Adipose tissue (tissue), 3 donors: Measurements from ENCODE around the gene ERICH4. TPM values are rescaled to one million over a fixed set of nuclear protein-coding genes. Genes with fewer than 3 reads are reported as not detected.

Experiments
- H3K27ac ChIP-seq: one replicate; pipeline ENCODE4 v1.5.1; 2013; ENCODE audit warnings: low read depth, low read length
- WGBS, 3 donors: extraction: QIAGEN DNeasy Blood & Tissue Kit; methylation state at CpG; one replicate each; pipeline ENCODE4 v1.1.7; 2013; 5-methylcytosine and 5-hydroxymethylcytosine counted together
- polyA plus RNA-seq, 3 donors: library from polyadenylated mRNA; stranded (reverse); fragments of 200-250 nt; gene quantifications; one replicate each; pipeline ENCODE4 v1.2.3, GENCODE V29; 2013
- donor health status: healthy with polysubstance abuse.
- donor health status: Bipolar disorder and iron deficiency.
- donor health status: healthy.

The ERICH4 gene
- polyA plus RNA-seq, 3 donors = not detected

DNA sequence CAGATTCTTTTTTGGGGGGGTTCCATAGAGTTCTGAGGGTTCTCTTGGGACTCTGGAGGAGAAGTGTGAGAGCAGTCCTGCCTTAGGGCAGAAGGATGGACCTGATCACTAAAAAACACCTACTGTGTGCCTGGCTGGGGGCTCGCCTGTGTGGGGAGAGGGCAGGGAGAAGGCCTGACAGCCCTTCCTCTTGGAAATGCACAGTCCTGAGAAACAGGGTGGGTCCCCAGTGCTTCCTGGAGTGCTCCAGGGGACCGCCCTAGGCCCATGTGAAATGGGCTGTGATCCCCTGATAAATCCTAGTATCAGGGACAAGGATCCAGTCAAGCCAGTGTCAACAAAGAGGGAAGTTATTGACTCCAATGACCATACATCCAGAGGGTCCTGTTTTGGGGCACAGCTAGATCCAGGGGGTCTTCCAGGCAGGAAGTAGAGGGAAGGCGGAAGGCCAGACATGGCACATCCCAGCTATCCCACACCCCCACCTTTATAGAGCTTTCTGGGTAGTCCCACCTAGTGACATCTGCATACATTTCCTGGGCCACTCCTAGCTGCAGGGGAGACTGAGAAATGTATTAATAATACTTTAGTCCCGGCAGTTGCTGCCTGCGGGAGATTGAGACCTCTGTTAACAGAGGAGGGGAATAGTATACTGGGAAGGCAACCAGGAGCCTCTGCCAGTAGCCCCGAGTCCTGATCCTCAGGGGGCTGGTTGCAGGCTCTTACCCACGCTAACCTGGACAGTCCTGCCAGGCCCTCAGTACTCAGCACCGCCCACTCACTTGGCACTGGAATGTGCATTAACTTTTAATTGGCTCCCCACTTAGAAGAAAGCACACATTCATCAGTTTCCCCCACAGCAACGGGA lies 31.6 kb upstream of the ERICH4 start:
- no peak overlapping the region for H3K27ac ChIP-seq
- 66 to 70% (median 68%) methylated on average over 9 of the region's 9 CpGs for WGBS, 3 donors

DNA sequence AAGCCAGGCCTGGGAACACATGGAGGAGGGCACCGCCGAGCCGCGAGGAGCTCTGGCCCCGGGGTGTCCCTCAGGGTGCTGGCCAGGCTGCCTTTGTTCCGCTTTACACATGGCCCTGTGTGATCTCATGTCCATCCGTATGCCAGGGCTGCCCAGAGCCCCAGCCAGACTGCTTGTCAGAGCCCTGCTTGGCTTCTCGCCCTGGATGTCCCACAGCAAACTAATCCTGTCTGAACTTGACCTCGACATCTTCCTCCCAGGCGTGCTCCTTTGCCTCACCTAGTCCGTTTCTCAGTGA lies 31.0 kb upstream of the ERICH4 start:
- 51 to 83% (median 73%) methylated on average over 11 of the region's 11 CpGs for WGBS, 3 donors
- H3K27ac ChIP-seq = no peak overlapping the region

- no peak overlapping the region for H3K27ac ChIP-seq
- WGBS, 3 donors = 94 to 95% (median 95%) methylated on average over 5 of the region's 5 CpGs
These were observed 30.0 kb upstream of the ERICH4 start for GRCh38 chr19:41412953-41413352.

DNA sequence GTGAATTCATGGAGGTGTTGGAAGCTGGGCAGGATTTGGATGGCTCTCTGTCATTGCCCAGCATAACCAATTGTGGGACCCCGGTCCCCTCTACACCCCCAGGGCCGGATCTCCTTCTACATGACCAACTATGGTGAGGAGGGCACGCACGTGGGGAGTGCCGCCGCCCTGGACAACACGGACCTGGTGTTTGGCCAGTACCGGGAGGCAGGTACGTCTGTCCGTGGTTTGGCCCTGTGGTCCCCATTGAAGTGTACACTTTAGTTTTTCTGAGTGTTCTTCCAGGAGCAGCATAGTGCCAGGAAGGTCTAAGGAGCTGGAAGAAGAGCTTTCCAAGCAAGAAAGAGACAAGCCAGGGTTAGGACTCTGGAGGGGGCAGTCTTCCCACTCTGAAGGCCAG lies 29.0 kb upstream of the ERICH4 start:
- WGBS, 3 donors = 92 to 94% (median 93%) methylated on average over 10 of the region's 10 CpGs
- no peak overlapping the region for H3K27ac ChIP-seq

DNA sequence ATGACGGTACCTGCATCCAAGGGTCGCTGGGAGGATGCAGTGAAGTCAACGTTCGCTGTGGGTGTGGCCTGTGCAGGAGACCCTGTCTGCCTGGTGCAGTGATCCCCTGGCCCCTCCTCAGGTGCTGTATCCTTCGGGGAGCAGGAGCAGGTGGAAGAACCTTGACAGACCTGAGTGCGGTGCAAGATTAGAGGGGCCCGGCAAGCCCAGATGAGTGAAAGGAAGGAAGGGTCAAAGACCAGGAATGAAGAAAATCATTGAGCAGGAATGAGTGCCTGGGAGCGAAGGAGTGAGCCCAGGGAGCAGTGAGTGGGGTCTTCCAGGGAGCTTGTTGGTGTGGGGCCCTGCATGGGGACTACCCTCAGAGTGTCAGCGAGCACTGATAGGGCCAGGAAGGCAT lies 28.5 kb upstream of the ERICH4 start:
- 87 to 89% (median 88%) methylated on average over 9 of the region's 9 CpGs for WGBS, 3 donors
- no peak overlapping the region for H3K27ac ChIP-seq

DNA sequence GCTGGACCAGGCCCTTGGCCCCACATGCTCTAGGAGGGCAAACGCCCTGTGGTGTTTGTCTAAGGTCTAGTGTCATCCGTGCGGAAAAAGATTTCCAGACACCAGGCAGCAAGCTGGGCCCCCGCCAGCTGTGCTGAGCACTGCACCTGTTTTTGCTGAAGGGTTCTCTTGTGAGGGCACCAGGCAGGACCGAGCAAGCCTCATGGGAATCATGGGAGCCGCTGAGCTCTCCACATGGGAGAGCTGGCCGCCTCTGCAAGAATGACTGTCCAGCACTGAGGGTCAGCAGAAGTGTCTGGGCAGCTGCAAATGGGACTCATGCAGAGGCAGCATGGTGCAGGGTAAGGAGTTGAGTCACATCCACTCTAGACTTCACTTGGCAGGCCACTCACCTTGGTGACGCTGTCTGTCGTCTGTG lies 27.8 kb upstream of the ERICH4 start:
- 79 to 90% (median 87%) methylated on average over 9 of the region's 9 CpGs for WGBS, 3 donors
- no peak overlapping the region for H3K27ac ChIP-seq

DNA sequence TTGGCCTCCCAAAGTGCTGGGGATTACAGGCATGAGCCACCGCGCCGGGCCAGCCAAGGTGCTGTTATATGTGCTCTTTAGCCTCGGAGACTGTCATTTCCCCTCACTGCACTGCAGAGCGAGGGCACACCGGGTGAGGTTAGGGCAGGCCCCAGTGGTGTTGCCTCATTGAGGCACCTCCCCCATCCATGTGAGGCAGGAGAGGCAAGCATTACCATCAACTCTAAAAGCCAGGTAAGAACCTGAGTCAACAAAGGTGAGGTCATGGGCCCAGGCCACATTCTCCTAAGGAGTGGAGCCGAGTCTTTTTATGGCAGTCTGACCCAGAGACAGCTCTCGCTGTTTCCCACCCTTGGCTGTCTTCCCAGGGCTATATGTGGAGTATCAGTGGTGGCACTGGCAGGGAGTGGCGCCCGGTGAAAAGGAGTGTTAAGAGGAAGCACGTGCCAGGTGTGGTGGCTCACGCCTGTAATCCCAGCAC lies 26.7 kb upstream of the ERICH4 start:
- WGBS, 3 donors = 72 to 92% (median 81%) methylated on average over 12 of the region's 12 CpGs

DNA sequence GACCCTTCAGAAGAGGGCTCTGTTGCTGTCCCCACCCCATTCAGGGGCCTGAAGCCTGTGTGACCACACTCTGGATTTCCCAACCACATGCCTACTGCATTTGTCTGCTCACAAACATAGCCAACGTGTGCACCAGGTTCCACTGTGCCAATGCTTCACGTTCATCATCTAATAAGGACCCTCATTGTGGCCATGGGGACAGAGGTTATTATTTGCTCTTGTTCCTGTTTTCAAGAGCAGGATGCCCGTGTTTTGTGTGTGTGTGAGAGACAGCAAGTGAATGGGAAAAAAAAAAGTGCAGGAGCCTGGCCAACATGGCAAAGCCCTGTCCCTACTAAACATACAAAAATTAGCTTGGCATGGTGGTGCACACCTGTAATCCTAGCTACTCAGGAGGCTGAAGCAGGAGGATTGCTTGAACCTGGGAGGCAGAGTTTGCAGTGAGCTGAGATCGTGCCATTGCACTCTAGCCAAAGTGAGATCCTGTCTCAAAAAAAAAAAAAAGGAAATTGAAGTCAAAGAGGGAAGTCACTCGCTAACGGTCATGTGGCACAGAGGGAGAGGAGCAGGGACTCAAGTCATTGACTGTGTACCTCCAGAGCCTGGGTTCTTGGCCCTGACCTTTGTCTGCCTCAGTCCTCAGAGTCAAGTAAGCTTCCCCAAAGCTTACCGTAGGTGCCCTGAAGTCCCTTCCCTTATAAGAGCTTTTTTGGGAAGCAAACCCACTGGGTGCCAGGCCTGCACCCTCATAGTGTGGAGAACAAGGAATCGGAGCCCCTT lies 22.7 kb upstream of the ERICH4 start:
- 45 to 85% (median 48%) methylated on average over 8 of the region's 8 CpGs for WGBS, 3 donors
- no peak overlapping the region for H3K27ac ChIP-seq

More for the DNA sequence above, 26.7 kb upstream of the ERICH4 start:
- H3K27ac ChIP-seq = no peak overlapping the region

DNA sequence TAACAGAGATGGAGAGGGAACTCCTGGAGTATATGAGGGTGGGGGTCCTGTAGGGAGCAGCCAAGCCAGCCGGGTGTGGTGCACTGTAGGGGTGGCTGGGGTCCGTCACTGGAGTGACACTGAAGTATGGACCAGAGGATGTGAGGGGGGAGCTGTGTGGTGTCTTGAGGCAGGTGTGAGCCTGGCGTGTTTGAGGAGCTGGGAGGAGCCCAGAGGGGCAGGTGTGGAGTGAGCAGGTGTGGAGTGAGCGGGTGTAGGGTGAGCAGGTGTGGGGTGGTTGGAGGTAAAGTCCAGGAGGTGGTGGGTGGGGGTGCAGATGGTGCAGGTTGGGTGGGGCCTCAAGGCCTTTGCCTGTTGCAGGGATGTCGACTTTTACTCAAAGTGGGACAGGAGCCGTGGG lies 21.6 kb upstream of the ERICH4 start:
- WGBS, 3 donors = 73 to 92% (median 91%) methylated on average over 6 of the region's 6 CpGs
- H3K27ac ChIP-seq = no peak overlapping the region

- 92 to 95% (median 93%) methylated on average over 19 to 20 of the region's 20 CpGs for WGBS, 3 donors
- H3K27ac ChIP-seq = no peak overlapping the region
These were observed 21.0 kb upstream of the ERICH4 start for GRCh38 chr19:41421973-41422372.

- WGBS, 3 donors = 81 to 87% (median 84%) methylated on average over 16 to 18 of the region's 18 CpGs
- H3K27ac ChIP-seq = no peak overlapping the region
These were observed 20.5 kb upstream of the ERICH4 start for GRCh38 chr19:41422456-41422855.

DNA sequence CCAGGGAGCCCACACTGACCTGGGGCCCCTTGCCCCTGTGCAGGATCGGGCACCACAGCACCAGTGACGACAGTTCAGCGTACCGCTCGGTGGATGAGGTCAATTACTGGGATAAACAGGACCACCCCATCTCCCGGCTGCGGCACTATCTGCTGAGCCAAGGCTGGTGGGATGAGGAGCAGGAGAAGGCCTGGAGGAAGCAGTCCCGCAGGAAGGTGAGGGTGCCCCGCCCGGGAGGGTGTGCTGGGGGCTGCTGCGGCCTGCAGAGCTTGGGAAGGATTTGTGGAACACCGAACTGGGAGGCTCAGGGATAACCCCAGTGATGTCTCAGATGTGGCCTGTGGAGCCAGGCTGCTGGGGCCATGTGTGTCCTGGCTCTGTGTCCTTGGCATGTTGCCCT lies 20.0 kb upstream of the ERICH4 start:
- 92 to 96% (median 96%) methylated on average over 12 of the region's 12 CpGs for WGBS, 3 donors
- no peak overlapping the region for H3K27ac ChIP-seq

GRCh38 chr19:41424335-41425173 lies 18.4 kb upstream of the ERICH4 start:
- 75 to 87% (median 76%) methylated on average over 21 of the region's 21 CpGs for WGBS, 3 donors
- no peak overlapping the region for H3K27ac ChIP-seq

DNA sequence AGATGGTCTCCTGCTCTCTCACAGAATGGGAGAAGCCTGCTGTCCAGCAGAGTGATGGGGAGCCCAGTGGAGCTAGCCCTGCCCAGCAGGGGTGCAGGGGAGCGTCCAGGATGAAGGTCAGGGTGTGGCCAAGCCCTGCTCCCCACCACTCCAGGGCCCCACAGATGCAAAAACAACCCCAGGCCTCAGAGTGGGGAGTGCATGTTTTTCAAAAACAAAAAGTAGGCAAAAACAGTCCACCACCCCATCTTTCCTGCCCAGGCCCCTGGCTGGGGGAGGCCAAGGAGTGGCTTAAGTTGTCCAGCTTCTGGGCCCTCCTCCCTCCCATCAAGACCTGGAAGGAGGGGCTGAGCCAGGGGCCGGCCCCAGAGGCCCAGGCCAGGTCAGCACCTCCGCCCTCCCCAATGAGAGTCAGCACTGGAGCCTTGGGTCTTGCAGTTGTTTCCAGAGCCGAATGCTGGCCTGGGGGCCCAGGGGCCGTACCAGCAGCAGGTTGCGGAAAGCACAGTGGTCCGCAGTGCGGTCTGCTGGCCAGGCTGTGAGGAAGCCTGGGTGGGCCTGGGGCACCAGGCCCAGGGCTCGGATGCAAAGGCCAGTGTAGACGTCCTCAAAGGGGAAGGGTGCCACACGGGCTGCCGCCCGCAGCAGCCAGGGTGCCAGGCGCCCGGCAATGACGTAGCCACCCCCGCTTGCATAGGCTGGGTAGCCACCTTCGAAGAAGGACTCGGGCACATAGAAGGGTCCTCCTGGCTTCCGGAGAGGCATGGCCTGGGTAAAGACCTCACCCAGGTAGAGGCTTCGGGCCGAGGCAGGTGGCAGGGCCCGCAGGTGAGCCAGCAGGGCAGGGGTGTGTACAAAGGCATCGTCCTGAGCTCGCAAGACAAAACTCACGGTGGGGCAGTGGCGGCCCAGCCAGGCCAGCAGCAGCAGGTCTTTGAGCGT lies 17.5 kb upstream of the ERICH4 start:
- no peak overlapping the region for H3K27ac ChIP-seq
- WGBS, 3 donors = 86 to 90% (median 89%) methylated on average over 27 to 28 of the region's 28 CpGs

DNA sequence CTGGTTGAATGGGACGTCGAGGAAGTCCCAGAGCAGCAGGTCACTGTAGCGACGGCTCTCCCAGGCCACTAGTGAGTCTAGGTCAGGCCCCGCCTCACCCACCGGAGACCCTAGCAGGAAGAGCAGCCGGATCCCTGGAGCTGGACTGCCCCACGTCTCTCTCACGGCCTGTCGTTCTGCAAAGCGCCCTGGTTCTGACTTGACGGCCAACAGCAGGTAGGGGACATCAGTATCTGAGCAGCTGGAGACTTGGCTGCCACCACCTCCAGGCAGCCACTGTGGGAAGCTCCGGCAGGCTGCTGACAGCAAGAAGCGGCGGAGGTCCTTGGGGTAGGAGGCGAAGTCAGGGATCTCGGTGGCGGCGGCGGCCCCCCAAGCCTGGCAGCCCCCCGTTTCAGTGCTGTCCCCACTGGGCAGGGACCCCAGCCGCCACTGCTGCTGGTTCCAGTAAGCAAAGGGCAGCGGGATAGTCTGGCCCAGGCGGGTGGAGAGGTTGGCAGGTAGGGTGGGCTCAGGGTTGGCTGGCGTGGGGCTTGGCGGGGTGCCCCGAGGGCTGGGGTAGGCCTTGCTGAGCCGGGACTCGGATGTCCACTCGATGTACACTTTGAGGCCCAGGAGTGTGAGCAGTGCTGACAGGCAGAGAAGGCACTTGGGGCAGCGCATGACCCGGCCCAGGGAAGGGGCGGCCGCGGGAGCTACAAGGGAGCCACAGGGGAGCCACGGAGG lies 16.7 kb upstream of the ERICH4 start:
- no peak overlapping the region for H3K27ac ChIP-seq
- 73 to 86% (median 78%) methylated on average over 35 to 36 of the region's 36 CpGs for WGBS, 3 donors

DNA sequence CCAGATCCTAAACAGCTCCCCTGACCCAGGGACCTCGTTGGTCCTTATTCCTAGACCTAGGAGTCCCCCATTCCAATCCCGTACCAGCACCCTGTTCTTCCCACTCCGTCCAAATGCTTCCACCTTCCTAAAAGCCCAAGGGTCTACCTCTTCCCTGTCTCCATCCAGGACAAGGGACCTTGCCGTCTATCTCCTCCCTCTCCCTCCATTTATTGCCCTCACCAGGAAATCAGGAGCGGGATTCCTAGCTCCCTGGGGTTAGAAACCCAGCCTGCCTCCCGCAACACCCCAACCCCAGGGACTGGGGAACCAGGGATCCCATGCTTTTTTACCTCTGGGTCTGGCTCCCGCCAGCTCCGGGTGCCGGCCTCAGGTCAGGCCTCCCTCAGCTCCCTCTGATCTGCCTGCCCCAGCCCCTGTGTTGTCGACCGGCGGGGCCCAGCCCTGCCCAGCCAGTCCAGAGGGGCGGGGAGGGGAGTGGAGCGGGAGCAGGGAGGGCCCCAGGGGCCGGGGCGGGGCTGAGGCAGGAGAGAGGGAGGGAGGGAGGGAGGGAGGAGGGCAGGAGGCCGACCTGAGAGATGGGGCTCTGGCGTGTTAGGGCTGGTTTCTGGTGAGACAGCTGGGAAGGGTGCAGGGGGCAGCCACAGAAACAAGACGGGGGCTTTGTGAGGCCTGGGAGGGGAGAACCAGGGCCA lies 15.9 kb upstream of the ERICH4 start, which contains the start of gene B3GNT8:
B3GNT8 (minus strand) TSS at position 423 of the 695 bp plus-strand sequence. CDS start 596 bp downstream, outside the sequence.
- WGBS, 3 donors = 13 to 23% (median 14%) methylated on average over 16 to 19 of the region's 19 CpGs
- H3K27ac ChIP-seq = no peak within 1 kb of the TSS
